ENCODE measurements around the gene FMN1.

The FMN1 gene

GRCh38 chr15:32778391-32779176 is 415.9 kb downstream of the FMN1 start:
- no peak for DNase-seq (ENCODE audit: low spot score)

DNA sequence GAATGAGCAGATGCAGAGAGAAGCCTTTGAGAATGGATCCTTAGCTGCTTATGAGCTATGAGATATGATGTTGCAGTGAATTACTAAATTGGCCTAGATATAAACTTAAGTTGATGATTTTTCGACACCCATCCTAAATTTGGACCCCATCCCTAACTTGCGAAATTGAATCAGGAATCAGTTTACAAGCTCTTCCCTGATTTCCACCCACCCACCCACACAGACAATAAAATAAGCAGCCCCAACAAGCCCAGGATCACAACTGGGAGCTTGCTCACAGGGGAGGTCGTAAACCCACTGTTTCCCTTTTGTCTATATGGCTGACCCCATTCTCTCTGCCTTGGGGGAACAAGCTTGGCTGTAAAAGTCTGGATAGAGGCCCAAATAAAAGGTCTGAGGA is 419.4 kb downstream of the FMN1 start:
- no peak for DNase-seq (ENCODE audit: low spot score)

DNA sequence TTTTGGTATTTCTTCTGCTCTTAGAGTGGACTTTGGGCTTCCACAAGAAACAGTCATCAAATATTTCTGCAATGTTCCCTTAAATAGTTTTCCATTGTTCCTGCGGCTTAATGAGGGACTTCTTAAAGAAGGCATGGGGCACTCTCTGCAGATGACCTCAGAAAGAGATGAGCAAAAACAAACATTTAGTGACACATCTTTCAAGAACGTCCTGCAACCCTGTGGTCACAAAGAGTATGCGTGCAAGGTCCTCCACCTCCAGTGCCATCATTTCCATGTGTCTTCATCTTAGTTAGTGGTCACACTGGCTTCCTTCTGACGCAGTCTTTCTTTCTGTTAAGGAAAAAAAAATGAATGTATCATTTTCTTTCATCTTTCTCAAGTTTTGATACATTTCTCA is 420.5 kb downstream of the FMN1 start:
- DNase-seq (ENCODE audit: low spot score) = no peak

DNA sequence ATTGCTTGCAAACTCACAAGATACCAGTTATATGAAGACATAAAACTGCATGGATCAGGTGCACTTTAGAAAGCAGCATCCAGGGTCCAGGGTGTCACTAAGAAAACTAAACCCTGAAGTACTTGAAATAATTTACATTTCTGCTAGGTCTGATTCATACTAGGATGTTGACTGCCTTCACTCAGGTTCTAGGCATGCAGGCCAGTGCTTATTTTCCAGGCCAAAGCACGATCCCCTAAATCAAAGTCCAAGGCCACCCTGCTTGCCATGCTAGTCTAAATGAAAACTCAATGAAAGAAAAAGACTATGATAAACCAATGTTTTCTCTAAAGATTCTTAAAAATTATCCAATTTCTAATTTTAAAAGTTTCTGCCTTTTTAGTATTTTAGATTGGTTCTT is 427.3 kb downstream of the FMN1 start:
- DNase-seq (ENCODE audit: low spot score) = no peak

GRCh38 chr15:32766101-32766500 is 428.4 kb downstream of the FMN1 start:
- DNase-seq (ENCODE audit: low spot score) = no peak

- no peak for DNase-seq (ENCODE audit: low spot score)
Measured at GRCh38 chr15:32765236-32765635, 429.3 kb downstream of the FMN1 start.

DNA sequence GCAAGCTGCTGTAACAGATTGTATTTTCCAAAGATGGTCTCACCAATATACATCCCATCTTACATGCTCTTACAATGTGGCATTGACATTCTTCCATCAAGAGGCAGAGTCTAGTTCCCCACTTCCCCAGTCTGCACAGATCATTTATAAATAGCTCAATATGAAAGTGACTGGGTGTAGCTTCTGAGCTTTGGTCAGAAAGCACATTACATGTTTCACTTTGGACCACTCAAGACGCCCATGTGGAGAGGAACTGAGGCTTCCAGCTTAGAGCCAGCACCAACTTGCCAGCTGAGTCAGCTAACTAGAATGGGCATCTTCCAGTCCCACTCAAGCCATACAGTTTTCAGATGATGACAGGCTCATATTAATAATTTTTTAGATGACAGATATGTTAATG is 431.2 kb downstream of the FMN1 start:
- DNase-seq (ENCODE audit: low spot score) = no peak

GRCh38 chr15:32757426-32757825 is 437.1 kb downstream of the FMN1 start:
- DNase-seq (ENCODE audit: low spot score) = no peak

DNA sequence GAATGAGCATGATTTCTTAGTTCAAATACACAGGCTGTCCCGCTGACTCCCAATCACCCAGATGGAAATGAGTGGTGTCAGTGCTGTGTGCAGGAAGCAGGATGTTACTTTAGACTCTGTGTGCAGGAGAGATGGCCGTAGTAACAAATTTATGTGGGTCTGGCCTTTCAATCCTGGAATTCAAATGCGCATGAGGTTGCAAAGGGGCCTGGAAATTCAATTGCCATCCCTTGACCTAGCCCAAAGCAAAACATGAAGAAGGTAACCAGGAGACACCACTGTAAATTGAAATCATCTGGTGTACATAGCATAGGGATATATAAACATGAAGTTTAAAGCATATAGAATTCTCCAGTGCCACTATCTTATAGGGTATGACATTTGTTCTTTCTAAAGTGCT is 443.5 kb downstream of the FMN1 start:
- DNase-seq (ENCODE audit: low spot score) = no peak

- no peak for DNase-seq (ENCODE audit: low spot score)
Measured at GRCh38 chr15:32747921-32748342, 446.6 kb downstream of the FMN1 start.

DNA sequence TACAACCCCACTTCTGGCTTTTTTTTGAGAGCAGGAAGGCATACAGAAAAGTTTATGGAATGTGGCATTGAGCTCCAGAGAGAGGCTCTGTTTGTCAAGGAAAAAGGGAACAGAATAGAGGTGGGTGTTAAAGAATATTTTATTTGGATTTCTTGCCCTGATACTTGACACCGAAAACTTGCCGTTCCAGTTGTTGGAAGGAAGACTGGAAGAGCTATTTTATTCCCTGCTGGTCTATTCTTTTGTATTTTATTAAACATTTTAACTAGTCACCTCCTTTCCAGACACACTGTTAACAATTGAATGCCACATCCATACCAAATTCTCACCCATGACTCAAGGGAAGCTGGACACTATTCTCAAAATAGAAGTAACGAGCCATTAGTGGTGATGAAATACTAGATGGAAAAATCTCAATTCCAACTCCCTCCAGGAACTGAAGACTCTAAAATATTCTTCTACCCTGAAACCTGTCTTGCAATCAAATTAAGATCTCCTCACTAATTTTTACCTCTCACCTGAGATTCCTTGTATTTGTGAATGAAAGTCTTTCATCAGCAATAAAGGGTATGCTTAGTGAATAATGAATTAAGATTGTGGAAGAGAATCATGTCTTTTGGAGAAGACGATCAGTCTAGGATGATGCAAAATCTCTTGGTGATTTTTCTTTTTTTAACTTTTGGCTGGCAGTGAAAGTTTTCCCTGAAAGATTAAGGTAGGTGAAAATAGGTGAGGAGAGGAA is 448.2 kb downstream of the FMN1 start:
- DNase-seq (ENCODE audit: low spot score) = no peak

DNA sequence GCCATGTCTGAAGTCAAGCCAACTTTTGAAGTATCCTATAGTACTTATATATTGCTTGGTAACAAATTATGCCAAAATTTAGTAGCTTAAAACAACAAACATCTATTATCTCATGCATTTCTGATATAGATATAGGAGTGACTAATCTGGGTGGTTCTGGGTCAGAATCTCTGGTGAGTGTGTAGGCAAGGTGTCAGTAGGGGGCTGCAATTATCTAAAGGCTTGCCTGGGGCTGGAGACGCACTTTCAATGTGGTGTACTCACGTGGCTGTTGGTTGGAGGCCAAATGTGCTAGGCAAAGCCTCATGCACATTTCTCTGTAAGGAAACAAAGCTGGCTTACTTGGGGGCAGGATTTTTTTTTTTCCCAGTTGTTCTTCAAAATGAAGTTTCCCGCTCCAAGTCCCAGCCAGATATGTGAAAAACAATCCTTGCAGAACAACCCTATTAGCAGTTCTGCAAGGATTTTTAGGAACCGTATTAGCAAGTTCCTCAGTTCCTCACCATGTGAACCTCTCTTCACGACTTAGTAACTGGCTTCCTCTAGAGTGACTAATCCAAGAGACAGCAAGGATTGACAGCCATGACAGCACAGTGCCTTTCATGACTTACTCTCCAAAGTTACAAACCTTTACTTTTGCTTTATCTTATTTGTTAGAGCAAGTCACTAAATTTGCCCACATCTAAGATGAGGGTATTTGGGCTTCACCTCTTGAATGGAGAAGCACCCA is 450.9 kb downstream of the FMN1 start:
- no peak for DNase-seq (ENCODE audit: low spot score)

DNA sequence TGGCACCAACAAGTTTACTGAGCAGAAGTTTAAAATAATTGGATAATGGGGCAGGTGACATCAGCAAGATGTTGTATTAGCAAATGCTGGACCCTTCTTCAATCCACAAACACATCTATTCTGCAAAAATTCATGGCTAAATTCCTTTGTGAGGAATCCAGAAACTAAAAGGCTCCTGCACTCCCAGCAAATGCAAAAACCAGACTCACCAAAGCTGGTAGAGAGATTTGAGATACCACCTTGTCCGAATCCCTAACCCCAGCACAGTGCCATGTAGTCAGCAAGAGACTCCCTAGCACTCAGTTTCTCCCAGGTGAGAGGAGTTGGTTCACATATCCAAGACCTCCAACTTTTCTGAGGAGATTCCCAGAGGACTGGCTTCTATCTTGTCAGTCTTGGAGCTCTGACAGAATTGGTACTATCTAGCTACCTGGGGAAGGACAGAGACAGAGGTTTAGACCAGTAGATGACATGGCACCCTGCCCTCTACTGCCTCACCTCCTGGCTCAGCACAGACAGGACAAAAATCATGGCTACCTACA is 454.9 kb downstream of the FMN1 start:
- DNase-seq (ENCODE audit: low spot score) = no peak

DNA sequence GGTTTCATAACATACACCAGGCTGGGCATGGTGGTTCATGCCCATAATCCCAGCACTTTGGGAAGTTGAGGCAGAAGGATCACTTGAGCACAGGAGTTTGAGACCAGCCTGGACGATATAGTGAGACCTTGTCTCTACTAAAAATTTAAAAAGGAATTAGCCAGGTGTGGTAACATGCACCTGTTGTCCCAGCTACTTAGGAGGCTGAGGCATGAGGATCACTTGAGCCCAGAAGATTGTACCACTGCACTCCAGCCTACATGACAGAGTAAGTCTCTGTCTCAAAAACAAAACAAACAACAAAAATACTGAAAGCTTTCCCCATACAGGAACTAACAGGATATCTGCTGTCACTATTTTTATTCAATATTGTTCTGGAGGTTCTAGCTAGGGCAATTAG is 455.8 kb downstream of the FMN1 start:
- DNase-seq (ENCODE audit: low spot score) = no peak

DNA sequence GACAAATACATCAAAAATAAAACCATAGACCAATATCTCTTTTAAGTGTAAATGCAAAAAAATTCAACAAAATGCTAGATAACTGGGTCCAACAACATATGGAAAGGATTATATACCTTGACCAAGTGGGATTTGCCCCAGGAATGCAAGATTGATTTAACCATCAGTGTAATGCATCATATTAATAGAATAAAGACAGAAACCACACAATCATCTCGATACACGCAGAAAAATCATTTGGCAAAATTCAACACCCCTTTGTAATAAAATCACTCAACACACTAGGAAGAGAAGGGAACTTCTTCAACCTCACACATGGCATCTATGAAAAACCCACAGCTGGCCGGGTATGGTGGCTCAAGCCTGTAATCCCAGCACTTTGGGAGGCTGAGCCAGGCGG is 457.2 kb downstream of the FMN1 start:
- no peak for DNase-seq (ENCODE audit: low spot score)

DNA sequence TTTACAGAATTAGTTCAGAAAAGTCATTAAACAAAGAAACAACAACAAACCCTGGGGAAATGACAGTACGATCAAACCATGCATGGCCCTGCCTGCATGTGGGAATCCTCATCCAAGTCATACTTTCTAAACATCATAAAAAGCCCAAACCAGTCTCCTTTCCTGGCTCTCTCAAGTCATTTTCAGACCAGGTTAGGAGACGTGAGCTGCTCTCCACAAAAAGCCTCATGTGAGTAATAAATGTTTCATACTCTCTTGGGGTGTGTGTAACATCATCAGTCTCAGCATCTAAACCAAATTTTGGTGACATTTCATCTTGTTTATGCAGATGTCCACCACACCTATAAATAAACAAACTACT is 457.8 kb downstream of the FMN1 start:
- DNase-seq (ENCODE audit: low spot score) = no peak

DNA sequence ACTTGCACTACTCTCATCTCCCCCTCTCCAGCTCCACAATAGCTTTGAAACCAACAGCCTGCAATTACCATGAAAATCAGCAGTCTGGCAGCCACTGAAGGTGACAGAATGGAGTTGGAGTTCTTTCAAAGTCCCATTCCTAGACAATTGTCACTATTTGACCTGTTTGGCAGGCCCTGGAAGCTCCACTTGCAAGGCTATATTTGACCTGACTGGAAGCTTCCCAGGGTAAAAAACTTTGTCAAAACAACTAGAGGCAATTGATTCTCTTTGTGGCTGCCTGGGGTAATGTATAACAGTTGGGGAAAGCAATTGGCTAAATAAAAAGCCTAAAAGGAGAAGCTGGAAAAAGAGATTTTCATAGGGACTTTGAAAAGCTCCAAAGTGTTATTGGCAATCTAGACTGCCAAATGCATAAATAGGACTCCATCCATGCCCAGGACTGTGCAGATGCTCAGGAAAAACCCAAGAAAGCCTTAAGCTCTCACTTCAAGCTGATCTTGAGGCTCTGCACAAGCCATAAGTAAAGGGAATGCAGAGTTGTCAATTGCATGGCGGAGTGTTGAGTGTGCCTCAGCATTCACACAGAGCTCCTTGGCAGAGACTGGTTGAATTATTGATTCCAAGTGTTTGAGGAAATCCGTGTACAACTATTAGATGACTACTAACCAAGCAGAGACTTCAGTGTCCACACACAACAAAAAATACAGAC is 458.4 kb downstream of the FMN1 start:
- no peak for DNase-seq (ENCODE audit: low spot score)

- no peak for DNase-seq (ENCODE audit: low spot score)
Measured at GRCh38 chr15:32733281-32733680, 461.2 kb downstream of the FMN1 start.

GRCh38 chr15:32732574-32733157 is 461.8 kb downstream of the FMN1 start:
- no peak for DNase-seq (ENCODE audit: low spot score)

GRCh38 chr15:32730677-32731654 is 463.5 kb downstream of the FMN1 start:
- no peak for DNase-seq (ENCODE audit: low spot score)
